PFSK-1 (cell line): Measurements from ENCODE around the gene FRMD4A.

Source experiments
- FOXP2 ChIP-seq: optimal IDR thresholded peaks from 2 replicates; pipeline ENCODE3; 2011; ENCODE audit warnings: borderline replicate concordance, control low read depth, inconsistent platforms; ENCODE audit not compliant: insufficient read depth; ENCODE audit errors: extremely low read length, extremely low read depth
- POLR2AphosphoS5 ChIP-seq: IDR thresholded peaks from 2 replicates; pipeline ENCODE4 v1.6.1; 2012; ENCODE audit warnings: low read depth, mild to moderate bottlenecking, control low read depth, low read length, moderate library complexity
- REST ChIP-seq, 2 experiments: IDR thresholded peaks; 2 replicates each; pipeline versions ENCODE4 v1.6.1 to v1.8.0; 2011 to 2012; ENCODE audit warnings: low read depth in 2 of 2, low read length in 2 of 2, control low read depth in 1 of 2, inconsistent platforms in 1 of 2, mild to moderate bottlenecking in 1 of 2, moderate library complexity in 1 of 2; ENCODE audit not compliant: insufficient read depth in 1 of 2
- SIN3A ChIP-seq: IDR thresholded peaks from 2 replicates; pipeline ENCODE4 v1.6.1; 2012; ENCODE audit warnings: mild to moderate bottlenecking, low read length, moderate library complexity, borderline replicate concordance; ENCODE audit not compliant: insufficient read depth
- TAF1 ChIP-seq: IDR thresholded peaks from 2 replicates; pipeline ENCODE4 v1.6.1; 2012; ENCODE audit warnings: low read length, control low read depth, borderline replicate concordance; ENCODE audit not compliant: insufficient read depth

Gene FRMD4A

GRCh38 chr10:14116021-14116420 is 214.7 kb downstream of the FRMD4A start:
- TF ChIP-seq FOXP2 = no peak
- no peak for TF ChIP-seq TAF1
- no peak for TF ChIP-seq REST (IDR thresholded peaks at IDR 0.05; ENCODE audit: insufficient read depth in 1 of 2, low read depth in 2 of 2, low read length in 2 of 2)
- no peak for TF ChIP-seq POLR2AphosphoS5
- no peak for TF ChIP-seq SIN3A

GRCh38 chr10:14114791-14115190 is 215.9 kb downstream of the FRMD4A start:
- TF ChIP-seq POLR2AphosphoS5 (no peak), SIN3A (no peak), FOXP2 (no peak), TAF1 (no peak)

GRCh38 chr10:14112056-14112455 is 218.7 kb downstream of the FRMD4A start:
- no peak for TF ChIP-seq POLR2AphosphoS5
- TF ChIP-seq TAF1 = no peak
- TF ChIP-seq SIN3A = no peak
- no peak for TF ChIP-seq REST (IDR thresholded peaks at IDR 0.05; ENCODE audit: insufficient read depth in 1 of 2, low read depth in 2 of 2, low read length in 2 of 2)
- no peak for TF ChIP-seq FOXP2

- TF ChIP-seq POLR2AphosphoS5 (no peak), FOXP2 (no peak), TAF1 (no peak), SIN3A (no peak), REST (IDR thresholded peaks at IDR 0.05; ENCODE audit: insufficient read depth in 1 of 2, low read depth in 2 of 2, low read length in 2 of 2) (no peak)
Measured at GRCh38 chr10:14111208-14111607, 219.5 kb downstream of the FRMD4A start.

- TF ChIP-seq FOXP2 (no peak), SIN3A (no peak), POLR2AphosphoS5 (no peak), REST (IDR thresholded peaks at IDR 0.05; ENCODE audit: insufficient read depth in 1 of 2, low read depth in 2 of 2, low read length in 2 of 2) (no peak), TAF1 (no peak)
Measured at GRCh38 chr10:14106828-14107227, 223.9 kb downstream of the FRMD4A start.

GRCh38 chr10:14102056-14102455 is 228.7 kb downstream of the FRMD4A start:
- TF ChIP-seq SIN3A (no peak), FOXP2 (no peak), REST (IDR thresholded peaks at IDR 0.05; ENCODE audit: insufficient read depth in 1 of 2, low read depth in 2 of 2, low read length in 2 of 2) (no peak), TAF1 (no peak), POLR2AphosphoS5 (no peak)
